ENCODE results near the gene GBX2. TPM values are rescaled to one million over a fixed set of nuclear protein-coding genes. Genes with fewer than 3 reads are reported as not detected.

Gene GBX2
- total RNA-seq, 1 donor from 2014 or later: 1.8 TPM

DNA sequence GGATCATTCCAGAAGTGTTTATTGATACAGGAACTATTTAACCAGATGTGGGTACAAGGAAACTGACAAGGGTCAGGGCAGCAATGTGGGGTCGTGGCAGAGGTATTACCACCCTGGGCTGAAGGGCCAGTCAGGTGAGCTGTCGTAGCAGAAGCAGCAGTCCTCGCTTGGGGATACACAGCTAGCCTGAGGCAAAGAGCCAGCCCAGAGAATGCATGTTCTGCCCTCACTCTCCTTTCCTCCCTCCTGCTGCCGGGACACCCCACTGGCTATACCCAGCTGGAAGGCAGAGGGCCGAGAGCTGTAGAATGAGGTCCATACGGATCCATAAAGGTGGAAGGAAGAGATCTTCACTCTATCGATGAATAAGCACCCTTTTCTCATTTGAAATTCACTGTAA, 32.2 kb upstream of the GBX2 start:
- no peaks in the 10 kb centered on the region for H3K36me3 Mint-ChIP-seq (ENCODE audit: low read depth, unreplicated experiment)
- Histone ChIP-seq H3K9ac (ENCODE audit: low read length) (no peak overlapping the region), H3K9me3 (ENCODE audit: insufficient read depth, low read depth, low read length) (peaks cover 3% of the 10 kb centered on the region), H3K4me2 (ENCODE audit: low read length) (no peak overlapping the region), H3K79me2 (ENCODE audit: insufficient read depth, low read length) (no peaks in the 10 kb centered on the region), H2AFZ (ENCODE audit: low read depth, low read length) (no peak overlapping the region), H3K36me3 (ENCODE audit: insufficient read depth, low read length) (no peaks in the 10 kb centered on the region), H4K20me1 (ENCODE audit: insufficient read depth, low read length) (no peaks in the 10 kb centered on the region), H3K27ac (ENCODE audit: low read depth, low read length) (no peak overlapping the region), H3K27me3 (ENCODE audit: insufficient read depth, low read length) (no peaks in the 10 kb centered on the region), H3K4me1 (ENCODE audit: insufficient read depth, low read length) (no peaks in the 10 kb centered on the region), H3K4me3 (ENCODE audit: insufficient read depth, low read depth, low read length) (no peak overlapping the region)
- H3K4me3 Mint-ChIP-seq (ENCODE audit: unreplicated experiment): no peak overlapping the region
- no peak for FAIRE-seq
- no peaks in the 10 kb centered on the region for H3K9me3 Mint-ChIP-seq (ENCODE audit: unreplicated experiment)
- H3K27me3 Mint-ChIP-seq (ENCODE audit: low read depth, unreplicated experiment): peaks cover 7% of the 10 kb centered on the region
- H3K4me1 Mint-ChIP-seq (ENCODE audit: low read depth, unreplicated experiment): no peaks in the 10 kb centered on the region
- TF ChIP-seq, protein P1, sequence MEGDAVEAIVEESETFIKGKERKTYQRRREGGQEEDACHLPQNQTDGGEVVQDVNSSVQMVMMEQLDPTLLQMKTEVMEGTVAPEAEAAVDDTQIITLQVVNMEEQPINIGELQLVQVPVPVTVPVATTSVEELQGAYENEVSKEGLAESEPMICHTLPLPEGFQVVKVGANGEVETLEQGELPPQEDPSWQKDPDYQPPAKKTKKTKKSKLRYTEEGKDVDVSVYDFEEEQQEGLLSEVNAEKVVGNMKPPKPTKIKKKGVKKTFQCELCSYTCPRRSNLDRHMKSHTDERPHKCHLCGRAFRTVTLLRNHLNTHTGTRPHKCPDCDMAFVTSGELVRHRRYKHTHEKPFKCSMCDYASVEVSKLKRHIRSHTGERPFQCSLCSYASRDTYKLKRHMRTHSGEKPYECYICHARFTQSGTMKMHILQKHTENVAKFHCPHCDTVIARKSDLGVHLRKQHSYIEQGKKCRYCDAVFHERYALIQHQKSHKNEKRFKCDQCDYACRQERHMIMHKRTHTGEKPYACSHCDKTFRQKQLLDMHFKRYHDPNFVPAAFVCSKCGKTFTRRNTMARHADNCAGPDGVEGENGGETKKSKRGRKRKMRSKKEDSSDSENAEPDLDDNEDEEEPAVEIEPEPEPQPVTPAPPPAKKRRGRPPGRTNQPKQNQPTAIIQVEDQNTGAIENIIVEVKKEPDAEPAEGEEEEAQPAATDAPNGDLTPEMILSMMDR (IDR thresholded peaks at IDR 0.05; ENCODE audit: insufficient read depth, low read depth, low read length): no peak
- no peak for TF ChIP-seq EZH2 (IDR thresholded peaks at IDR 0.05; ENCODE audit: insufficient read depth, low read length)
- no peak overlapping the region for H3K27ac Mint-ChIP-seq (ENCODE audit: unreplicated experiment)
- no peak for DNase-seq (ENCODE audit: low read depth)

DNA sequence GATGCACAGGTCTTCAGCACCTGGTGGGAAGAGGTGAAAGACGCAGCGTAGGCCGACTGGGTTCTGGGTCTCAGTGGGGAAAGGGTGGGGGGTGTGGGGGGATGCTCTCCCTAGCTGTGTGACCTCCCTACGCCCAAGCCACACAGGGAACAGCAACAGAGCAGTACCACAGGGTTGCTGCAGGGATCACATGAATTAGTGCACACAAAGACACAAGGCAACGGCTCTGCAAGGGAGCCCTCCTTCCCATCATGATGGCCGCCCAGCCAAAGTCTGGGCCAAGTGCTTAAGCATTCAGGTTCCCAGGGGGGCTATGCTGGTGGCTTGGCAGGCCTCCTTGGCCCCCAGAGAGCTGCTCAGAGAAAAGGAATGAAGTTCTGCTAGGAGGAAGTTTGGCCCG, 28.2 kb upstream of the GBX2 start:
- no peak for FAIRE-seq
- Histone ChIP-seq H3K4me2 (ENCODE audit: low read length) (no peak overlapping the region), H3K4me3 (ENCODE audit: insufficient read depth, low read depth, low read length) (no peak overlapping the region), H3K79me2 (ENCODE audit: insufficient read depth, low read length) (no peaks in the 10 kb centered on the region), H3K4me1 (ENCODE audit: insufficient read depth, low read length) (no peaks in the 10 kb centered on the region), H2AFZ (ENCODE audit: low read depth, low read length) (no peak overlapping the region), H3K27me3 (ENCODE audit: insufficient read depth, low read length) (no peaks in the 10 kb centered on the region), H3K9me3 (ENCODE audit: insufficient read depth, low read depth, low read length) (no peaks in the 10 kb centered on the region), H4K20me1 (ENCODE audit: insufficient read depth, low read length) (no peaks in the 10 kb centered on the region), H3K9ac (ENCODE audit: low read length) (no peak overlapping the region), H3K36me3 (ENCODE audit: insufficient read depth, low read length) (no peaks in the 10 kb centered on the region), H3K27ac (ENCODE audit: low read depth, low read length) (no peak overlapping the region)
- Mint-ChIP-seq H3K36me3 (ENCODE audit: low read depth, unreplicated experiment) (no peaks in the 10 kb centered on the region), H3K27ac (ENCODE audit: unreplicated experiment) (no peak overlapping the region), H3K4me1 (ENCODE audit: low read depth, unreplicated experiment) (no peaks in the 10 kb centered on the region), H3K27me3 (ENCODE audit: low read depth, unreplicated experiment) (peaks cover 16% of the 10 kb centered on the region), H3K4me3 (ENCODE audit: unreplicated experiment) (no peak overlapping the region), H3K9me3 (ENCODE audit: unreplicated experiment) (no peaks in the 10 kb centered on the region)
- no peak for DNase-seq (ENCODE audit: low read depth)
- TF ChIP-seq EZH2 (IDR thresholded peaks at IDR 0.05; ENCODE audit: insufficient read depth, low read length): no peak
- TF ChIP-seq, protein P1 (IDR thresholded peaks at IDR 0.05; ENCODE audit: insufficient read depth, low read depth, low read length): no peak

DNA sequence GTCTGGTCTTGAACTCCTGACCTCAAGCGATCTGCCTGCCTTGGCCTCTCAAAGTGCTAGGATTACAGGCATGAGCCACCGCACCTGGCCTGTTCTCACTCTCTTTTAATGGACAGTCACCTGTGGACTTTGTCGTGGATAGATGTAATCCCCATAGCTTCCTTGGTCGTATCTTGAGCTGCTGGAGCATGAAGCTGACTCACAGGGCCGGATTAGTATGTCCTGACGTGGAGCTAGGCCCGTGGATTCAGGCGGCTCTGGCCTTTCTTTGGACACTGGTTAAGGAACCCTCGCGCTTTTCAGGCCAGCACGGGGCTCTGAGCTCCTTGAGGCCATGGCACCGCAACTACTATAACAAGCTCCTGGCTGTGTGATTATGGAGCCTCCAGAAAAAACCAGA, 27.5 kb upstream of the GBX2 start:
- H3K4me2 ChIP-seq (ENCODE audit: low read length): no peak overlapping the region
- no peaks in the 10 kb centered on the region for H3K4me1 ChIP-seq (ENCODE audit: insufficient read depth, low read length)
- Mint-ChIP-seq H3K4me1 (ENCODE audit: low read depth, unreplicated experiment) (no peaks in the 10 kb centered on the region), H3K4me3 (ENCODE audit: unreplicated experiment) (no peak overlapping the region), H3K27me3 (ENCODE audit: low read depth, unreplicated experiment) (peaks cover 14% of the 10 kb centered on the region), H3K27ac (ENCODE audit: unreplicated experiment) (no peak overlapping the region), H3K36me3 (ENCODE audit: low read depth, unreplicated experiment) (no peaks in the 10 kb centered on the region), H3K9me3 (ENCODE audit: unreplicated experiment) (no peaks in the 10 kb centered on the region)
- no peaks in the 10 kb centered on the region for H3K79me2 ChIP-seq (ENCODE audit: insufficient read depth, low read length)
- H3K4me3 ChIP-seq (ENCODE audit: insufficient read depth, low read depth, low read length): no peak overlapping the region
- H4K20me1 ChIP-seq (ENCODE audit: insufficient read depth, low read length): no peaks in the 10 kb centered on the region
- H2AFZ ChIP-seq (ENCODE audit: low read depth, low read length): no peak overlapping the region
- no peaks in the 10 kb centered on the region for H3K36me3 ChIP-seq (ENCODE audit: insufficient read depth, low read length)
- H3K27ac ChIP-seq (ENCODE audit: low read depth, low read length): no peak overlapping the region
- TF ChIP-seq, protein P1 (IDR thresholded peaks at IDR 0.05; ENCODE audit: insufficient read depth, low read depth, low read length): no peak
- no peak for TF ChIP-seq EZH2 (IDR thresholded peaks at IDR 0.05; ENCODE audit: insufficient read depth, low read length)
- no peaks in the 10 kb centered on the region for H3K9me3 ChIP-seq (ENCODE audit: insufficient read depth, low read depth, low read length)
- DNase-seq (ENCODE audit: low read depth) (no peak), FAIRE-seq (no peak)
- no peaks in the 10 kb centered on the region for H3K27me3 ChIP-seq (ENCODE audit: insufficient read depth, low read length)
- H3K9ac ChIP-seq (ENCODE audit: low read length): no peak overlapping the region
